Measurements from ENCODE around the gene PPP2R5E.

The PPP2R5E gene

GRCh38 chr14:63492391-63492790 is 50.8 kb downstream of the PPP2R5E start:
- Histone ChIP-seq H3K27ac (ENCODE audit: low read depth, low read length) (peak overlapping the region; percentile 34; the same call in 1 of the 2 replicates), H3K4me3 (ENCODE audit: low read depth, low read length) (no peak overlapping the region), H3K79me2 (ENCODE audit: control insufficient read depth, insufficient read depth, low read length, unreplicated experiment) (peaks cover 66% of the 10 kb centered on the region), H3K36me3 (ENCODE audit: insufficient read depth, low read length) (no peaks in the 10 kb centered on the region), H3K4me1 (ENCODE audit: control insufficient read depth, insufficient read depth, low read length, unreplicated experiment) (peaks cover 12% of the 10 kb centered on the region), H2AFZ (ENCODE audit: low read length, unreplicated experiment) (no peak overlapping the region), H3K27me3 (ENCODE audit: insufficient read depth, low read length) (no peaks in the 10 kb centered on the region)

- no peak overlapping the region for H3K27ac ChIP-seq (ENCODE audit: low read depth, low read length)
- H2AFZ ChIP-seq (ENCODE audit: low read length, unreplicated experiment), result no peak overlapping the region
- H3K4me1 ChIP-seq (ENCODE audit: control insufficient read depth, insufficient read depth, low read length, unreplicated experiment), result peaks cover 9% of the 10 kb centered on the region
- no peak overlapping the region for H3K4me3 ChIP-seq (ENCODE audit: low read depth, low read length)
- peaks cover 73% of the 10 kb centered on the region for H3K79me2 ChIP-seq (ENCODE audit: control insufficient read depth, insufficient read depth, low read length, unreplicated experiment)
- H3K27me3 ChIP-seq (ENCODE audit: insufficient read depth, low read length), result no peaks in the 10 kb centered on the region
- no peaks in the 10 kb centered on the region for H3K36me3 ChIP-seq (ENCODE audit: insufficient read depth, low read length)
Observed at GRCh38 chr14:63487724-63488123, 55.5 kb downstream of the PPP2R5E start.

- H3K4me1 ChIP-seq (ENCODE audit: control insufficient read depth, insufficient read depth, low read length, unreplicated experiment), result peaks cover 2% of the 10 kb centered on the region
- H3K4me3 ChIP-seq (ENCODE audit: low read depth, low read length), result no peak overlapping the region
- no peaks in the 10 kb centered on the region for H3K27me3 ChIP-seq (ENCODE audit: insufficient read depth, low read length)
- no peak overlapping the region for H2AFZ ChIP-seq (ENCODE audit: low read length, unreplicated experiment)
- H3K79me2 ChIP-seq (ENCODE audit: control insufficient read depth, insufficient read depth, low read length, unreplicated experiment), result peaks cover 64% of the 10 kb centered on the region
- no peaks in the 10 kb centered on the region for H3K36me3 ChIP-seq (ENCODE audit: insufficient read depth, low read length)
- H3K27ac ChIP-seq (ENCODE audit: low read depth, low read length), result no peak overlapping the region
Observed at GRCh38 chr14:63486738-63487137, 56.4 kb downstream of the PPP2R5E start.

- Histone ChIP-seq H2AFZ (ENCODE audit: low read length, unreplicated experiment) (no peak overlapping the region), H3K4me1 (ENCODE audit: control insufficient read depth, insufficient read depth, low read length, unreplicated experiment) (peaks cover 2% of the 10 kb centered on the region), H3K36me3 (ENCODE audit: insufficient read depth, low read length) (no peaks in the 10 kb centered on the region), H3K79me2 (ENCODE audit: control insufficient read depth, insufficient read depth, low read length, unreplicated experiment) (peaks cover 57% of the 10 kb centered on the region), H3K27me3 (ENCODE audit: insufficient read depth, low read length) (no peaks in the 10 kb centered on the region), H3K27ac (ENCODE audit: low read depth, low read length) (no peak overlapping the region), H3K4me3 (ENCODE audit: low read depth, low read length) (no peak overlapping the region)
Observed at GRCh38 chr14:63483315-63483714, 59.9 kb downstream of the PPP2R5E start.

- Histone ChIP-seq H2AFZ (ENCODE audit: low read length, unreplicated experiment) (no peak overlapping the region), H3K79me2 (ENCODE audit: control insufficient read depth, insufficient read depth, low read length, unreplicated experiment) (peaks cover 54% of the 10 kb centered on the region), H3K4me3 (ENCODE audit: low read depth, low read length) (no peak overlapping the region), H3K4me1 (ENCODE audit: control insufficient read depth, insufficient read depth, low read length, unreplicated experiment) (peaks cover 2% of the 10 kb centered on the region), H3K27ac (ENCODE audit: low read depth, low read length) (no peak overlapping the region), H3K36me3 (ENCODE audit: insufficient read depth, low read length) (no peaks in the 10 kb centered on the region), H3K27me3 (ENCODE audit: insufficient read depth, low read length) (no peaks in the 10 kb centered on the region)
Observed at GRCh38 chr14:63480599-63480998, 62.6 kb downstream of the PPP2R5E start.

GRCh38 chr14:63478437-63478852 is 64.7 kb downstream of the PPP2R5E start:
- no peak overlapping the region for H3K4me3 ChIP-seq (ENCODE audit: low read depth, low read length)
- peaks cover 51% of the 10 kb centered on the region for H3K79me2 ChIP-seq (ENCODE audit: control insufficient read depth, insufficient read depth, low read length, unreplicated experiment)
- no peak overlapping the region for H2AFZ ChIP-seq (ENCODE audit: low read length, unreplicated experiment)
- no peak overlapping the region for H3K27ac ChIP-seq (ENCODE audit: low read depth, low read length)
- peaks cover 2% of the 10 kb centered on the region for H3K4me1 ChIP-seq (ENCODE audit: control insufficient read depth, insufficient read depth, low read length, unreplicated experiment)
- no peaks in the 10 kb centered on the region for H3K27me3 ChIP-seq (ENCODE audit: insufficient read depth, low read length)
- H3K36me3 ChIP-seq (ENCODE audit: insufficient read depth, low read length), result no peaks in the 10 kb centered on the region

- H2AFZ ChIP-seq (ENCODE audit: low read length, unreplicated experiment), result no peak overlapping the region
- no peak overlapping the region for H3K27ac ChIP-seq (ENCODE audit: low read depth, low read length)
- peaks cover 6% of the 10 kb centered on the region for H3K4me1 ChIP-seq (ENCODE audit: control insufficient read depth, insufficient read depth, low read length, unreplicated experiment)
- H3K79me2 ChIP-seq (ENCODE audit: control insufficient read depth, insufficient read depth, low read length, unreplicated experiment), result peaks cover 52% of the 10 kb centered on the region
- H3K36me3 ChIP-seq (ENCODE audit: insufficient read depth, low read length), result no peaks in the 10 kb centered on the region
- no peaks in the 10 kb centered on the region for H3K27me3 ChIP-seq (ENCODE audit: insufficient read depth, low read length)
- peak overlapping the region; percentile 56 for H3K4me3 ChIP-seq (ENCODE audit: low read depth, low read length)
Observed at GRCh38 chr14:63478010-63478409, 65.2 kb downstream of the PPP2R5E start.

GRCh38 chr14:63477556-63477955 is 65.6 kb downstream of the PPP2R5E start:
- H3K27me3 ChIP-seq (ENCODE audit: insufficient read depth, low read length), result no peaks in the 10 kb centered on the region
- peaks cover 4% of the 10 kb centered on the region for H3K4me1 ChIP-seq (ENCODE audit: control insufficient read depth, insufficient read depth, low read length, unreplicated experiment)

GRCh38 chr14:63475761-63476160 is 67.4 kb downstream of the PPP2R5E start:
- H2AFZ ChIP-seq (ENCODE audit: low read length, unreplicated experiment), result no peak overlapping the region
- peaks cover 17% of the 10 kb centered on the region for H3K4me1 ChIP-seq (ENCODE audit: control insufficient read depth, insufficient read depth, low read length, unreplicated experiment)
- H3K79me2 ChIP-seq (ENCODE audit: control insufficient read depth, insufficient read depth, low read length, unreplicated experiment), result peaks cover 67% of the 10 kb centered on the region
- no peak overlapping the region for H3K4me3 ChIP-seq (ENCODE audit: low read depth, low read length)
- H3K36me3 ChIP-seq (ENCODE audit: insufficient read depth, low read length), result no peaks in the 10 kb centered on the region
- no peak overlapping the region for H3K27ac ChIP-seq (ENCODE audit: low read depth, low read length)
- H3K27me3 ChIP-seq (ENCODE audit: insufficient read depth, low read length), result no peaks in the 10 kb centered on the region

More at GRCh38 chr14:63477556-63477955, 65.6 kb downstream of the PPP2R5E start:
- no peaks in the 10 kb centered on the region for H3K36me3 ChIP-seq (ENCODE audit: insufficient read depth, low read length)
- peaks cover 55% of the 10 kb centered on the region for H3K79me2 ChIP-seq (ENCODE audit: control insufficient read depth, insufficient read depth, low read length, unreplicated experiment)
- H3K4me3 ChIP-seq (ENCODE audit: low read depth, low read length), result peak overlapping the region; percentile 56; the same call in 1 of the 2 replicates
- no peak overlapping the region for H3K27ac ChIP-seq (ENCODE audit: low read depth, low read length)
- no peak overlapping the region for H2AFZ ChIP-seq (ENCODE audit: low read length, unreplicated experiment)

- Histone ChIP-seq H3K4me1 (ENCODE audit: control insufficient read depth, insufficient read depth, low read length, unreplicated experiment) (peaks cover 21% of the 10 kb centered on the region), H3K79me2 (ENCODE audit: control insufficient read depth, insufficient read depth, low read length, unreplicated experiment) (peaks cover 67% of the 10 kb centered on the region), H2AFZ (ENCODE audit: low read length, unreplicated experiment) (no peak overlapping the region), H3K27ac (ENCODE audit: low read depth, low read length) (no peak overlapping the region), H3K36me3 (ENCODE audit: insufficient read depth, low read length) (no peaks in the 10 kb centered on the region), H3K4me3 (ENCODE audit: low read depth, low read length) (no peak overlapping the region), H3K27me3 (ENCODE audit: insufficient read depth, low read length) (no peaks in the 10 kb centered on the region)
Observed at GRCh38 chr14:63474844-63475243, 68.3 kb downstream of the PPP2R5E start.

GRCh38 chr14:63474111-63474510 is 69.1 kb downstream of the PPP2R5E start:
- H3K27ac ChIP-seq (ENCODE audit: low read depth, low read length), result no peak overlapping the region
- H3K79me2 ChIP-seq (ENCODE audit: control insufficient read depth, insufficient read depth, low read length, unreplicated experiment), result peaks cover 65% of the 10 kb centered on the region

More at GRCh38 chr14:63474111-63474510, 69.1 kb downstream of the PPP2R5E start:
- Histone ChIP-seq H2AFZ (ENCODE audit: low read length, unreplicated experiment) (no peak overlapping the region), H3K4me3 (ENCODE audit: low read depth, low read length) (no peak overlapping the region), H3K27me3 (ENCODE audit: insufficient read depth, low read length) (no peaks in the 10 kb centered on the region), H3K36me3 (ENCODE audit: insufficient read depth, low read length) (no peaks in the 10 kb centered on the region), H3K4me1 (ENCODE audit: control insufficient read depth, insufficient read depth, low read length, unreplicated experiment) (peaks cover 21% of the 10 kb centered on the region)

All from ACC112 (cell line).